GM23338 (cell line): ENCODE results near the gene FIBP. TPM values are rescaled to one million over a fixed set of nuclear protein-coding genes. Genes with fewer than 3 reads are reported as not detected.

Source experiments
- ATAC-seq: fragments of 200-7000 bp; cut with Tn5 transposase; 3 replicates; pipeline ENCODE4 v1.9.1; 2020
- DNase-seq: peaks from one replicate; pipeline ENCODE4 v3.0.0-alpha.2; 2015; ENCODE audit warnings: low spot score
- H2AFZ ChIP-seq: fragments of 200-600 bp; sonication (generic); 2 replicates; pipeline ENCODE4 v1.8.0; 2016; ENCODE audit warnings: antibody characterized with exemption, mild to moderate bottlenecking, moderate library complexity
- H3F3A ChIP-seq: fragments of 200-600 bp; sonication (generic); replicated peaks from 2 replicates; pipeline ENCODE4 v1.8.0; 2017; ENCODE audit warnings: antibody characterized with exemption, mixed run types, low read depth
- H3K27ac ChIP-seq: fragments of 200-600 bp; sonication (generic); 2 replicates; pipeline ENCODE4 v1.6.1; 2016; ENCODE audit warnings: low read depth
- H3K27me3 ChIP-seq: fragments of 200-600 bp; sonication (generic); 2 replicates; pipeline ENCODE4 v1.8.0; 2016; ENCODE audit warnings: mild to moderate bottlenecking, mixed run types, moderate library complexity; ENCODE audit not compliant: insufficient read depth
- H3K36me3 ChIP-seq: fragments of 200-600 bp; sonication (generic); 2 replicates; pipeline ENCODE4 v1.8.0; 2016; ENCODE audit warnings: mild to moderate bottlenecking; ENCODE audit not compliant: insufficient read depth
- H3K4me1 ChIP-seq: fragments of 200-600 bp; sonication (generic); 2 replicates; pipeline ENCODE4 v1.8.0; 2016; ENCODE audit warnings: mild to moderate bottlenecking, moderate library complexity; ENCODE audit not compliant: insufficient read depth
- H3K4me2 ChIP-seq: fragments of 200-600 bp; sonication (generic); 2 replicates; pipeline ENCODE4 v1.7.1; 2017; ENCODE audit warnings: mixed run types
- H3K4me3 ChIP-seq: fragments of 200-600 bp; sonication (generic); 2 replicates; pipeline ENCODE4 v1.6.1; 2016; ENCODE audit warnings: mixed run types
- H3K79me2 ChIP-seq: fragments of 200-600 bp; sonication (generic); replicated peaks from 2 replicates; pipeline ENCODE4 v1.8.0; 2017; ENCODE audit warnings: mild to moderate bottlenecking; ENCODE audit not compliant: insufficient read depth
- H3K9me2 ChIP-seq: fragments of 200-600 bp; sonication (generic); 2 replicates; pipeline ENCODE4 v1.8.0; 2017; ENCODE audit not compliant: insufficient read depth
- H4K20me1 ChIP-seq: fragments of 200-600 bp; sonication (generic); replicated peaks from 2 replicates; pipeline ENCODE4 v1.8.0; 2017; ENCODE audit warnings: mild to moderate bottlenecking; ENCODE audit not compliant: insufficient read depth
- H3K27ac Mint-ChIP-seq: 2 replicates; pipeline ENCODE4 v1.8.0; 2020; ENCODE audit warnings: inconsistent platforms, mild to moderate bottlenecking, moderate library complexity, mixed read lengths
- H3K27me3 Mint-ChIP-seq: 3 replicates; pipeline ENCODE4 v1.8.0; 2022; ENCODE audit warnings: low read depth, mild to moderate bottlenecking, moderate library complexity, mixed read lengths, inconsistent platforms; ENCODE audit not compliant: insufficient read depth, poor library complexity
- H3K36me3 Mint-ChIP-seq: 3 replicates; pipeline ENCODE4 v1.8.0; 2021; ENCODE audit warnings: low read depth, mild to moderate bottlenecking, inconsistent platforms, moderate library complexity, mixed read lengths
- H3K4me1 Mint-ChIP-seq: 3 replicates; pipeline ENCODE4 v1.8.0; 2020; ENCODE audit warnings: mild to moderate bottlenecking, inconsistent platforms, mixed read lengths
- H3K4me3 Mint-ChIP-seq: 3 replicates; pipeline ENCODE4 v1.8.0; 2021; ENCODE audit warnings: moderate library complexity, mild to moderate bottlenecking, inconsistent platforms, mixed read lengths
- H3K9me3 Mint-ChIP-seq: 3 replicates; pipeline ENCODE4 v1.8.0; 2020; ENCODE audit warnings: moderate library complexity, mild to moderate bottlenecking, inconsistent platforms, mixed read lengths
- CREB1 ChIP-seq: fragments of 250-450 bp; sonication (Bioruptor Pico); IDR thresholded peaks from 2 replicates; pipeline ENCODE4 v1.5.0; 2020; ENCODE audit warnings: low read depth, mild to moderate bottlenecking, moderate library complexity
- EZH2 ChIP-seq: fragments of 200-600 bp; sonication (generic); IDR thresholded peaks from one replicate; pipeline ENCODE4 v1.8.0; 2017; ENCODE audit warnings: antibody characterized with exemption, mild to moderate bottlenecking, low read depth; ENCODE audit not compliant: unreplicated experiment
- EZH2phosphoT487 ChIP-seq: fragments of 200-600 bp; sonication (generic); IDR thresholded peaks from one replicate; pipeline ENCODE4 v1.8.1; 2018; ENCODE audit warnings: antibody characterized with exemption; ENCODE audit not compliant: unreplicated experiment
- JUNB ChIP-seq: IDR thresholded peaks from one replicate; pipeline ENCODE4 v1.6.1; 2016; ENCODE audit warnings: antibody characterized with exemption; ENCODE audit not compliant: unreplicated experiment
- NANOG ChIP-seq: IDR thresholded peaks from 2 replicates; pipeline ENCODE4 v1.6.1; 2016; ENCODE audit warnings: antibody characterized with exemption, borderline replicate concordance
- POLR2AphosphoS5 ChIP-seq: IDR thresholded peaks from 2 replicates; pipeline ENCODE4 v1.6.1; 2016; ENCODE audit warnings: antibody characterized with exemption, low read depth
- STAT1 ChIP-seq: IDR thresholded peaks from one replicate; pipeline ENCODE4 v1.6.1; 2016; ENCODE audit warnings: antibody characterized with exemption; ENCODE audit not compliant: unreplicated experiment
- ZNF114 ChIP-seq: fragments of 250-450 bp; sonication (Bioruptor Pico); IDR thresholded peaks from 2 replicates; pipeline ENCODE4 v1.5.0; 2020; ENCODE audit warnings: mild to moderate bottlenecking, moderate library complexity
- ZNF331 ChIP-seq: fragments of 250-450 bp; sonication (Bioruptor Pico); IDR thresholded peaks from 2 replicates; pipeline ENCODE4 v1.5.0; 2020; ENCODE audit warnings: low read depth, mild to moderate bottlenecking, moderate library complexity
- polyA plus RNA-seq: library from polyadenylated mRNA; unstranded; fragments of >200 nt; fragmentation: Nextera tagmentation; extraction: Ambion mirVana; gene quantifications from 2 replicates; pipeline ENCODE4 v1.2.1, GENCODE V29; 2016
- total RNA-seq: library from RNA; depleted of rRNA; stranded (reverse); fragments of >200 nt; shearing (Covaris generic); gene quantifications from 2 replicates; pipeline ENCODE4 v1.2.3, GENCODE V29; 2014
- TF ChIP-seq, protein P1 (sequence below): fragments of 250-450 bp; sonication (Bioruptor Pico); IDR thresholded peaks from 2 replicates; pipeline ENCODE4 v1.5.0; 2020; ENCODE audit warnings: mild to moderate bottlenecking, moderate library complexity
- TF ChIP-seq, protein P2 (sequence below): IDR thresholded peaks from 2 replicates; pipeline ENCODE4 v1.6.1; 2016; ENCODE audit warnings: antibody characterized with exemption
- TF ChIP-seq, protein P3 (sequence below): IDR thresholded peaks from one replicate; pipeline ENCODE4 v1.6.1; 2018; ENCODE audit warnings: antibody characterized with exemption; ENCODE audit not compliant: unreplicated experiment
- TF ChIP-seq, protein P4 (sequence below), 2 experiments: fragments of 200-600 bp in 1 of 2; sonication (generic) in 1 of 2; conservative IDR thresholded peaks; 2 replicates each; pipeline versions ENCODE4 v1.5.1 to v1.6.1; 2016 to 2017; ENCODE audit warnings: antibody characterized with exemption in 2 of 2, low read depth in 2 of 2, mild to moderate bottlenecking in 2 of 2, moderate library complexity in 1 of 2

The FIBP gene
- total and polyA plus RNA-seq, 2 experiments from 2014 or later = 79.0 to 102 TPM

DNA sequence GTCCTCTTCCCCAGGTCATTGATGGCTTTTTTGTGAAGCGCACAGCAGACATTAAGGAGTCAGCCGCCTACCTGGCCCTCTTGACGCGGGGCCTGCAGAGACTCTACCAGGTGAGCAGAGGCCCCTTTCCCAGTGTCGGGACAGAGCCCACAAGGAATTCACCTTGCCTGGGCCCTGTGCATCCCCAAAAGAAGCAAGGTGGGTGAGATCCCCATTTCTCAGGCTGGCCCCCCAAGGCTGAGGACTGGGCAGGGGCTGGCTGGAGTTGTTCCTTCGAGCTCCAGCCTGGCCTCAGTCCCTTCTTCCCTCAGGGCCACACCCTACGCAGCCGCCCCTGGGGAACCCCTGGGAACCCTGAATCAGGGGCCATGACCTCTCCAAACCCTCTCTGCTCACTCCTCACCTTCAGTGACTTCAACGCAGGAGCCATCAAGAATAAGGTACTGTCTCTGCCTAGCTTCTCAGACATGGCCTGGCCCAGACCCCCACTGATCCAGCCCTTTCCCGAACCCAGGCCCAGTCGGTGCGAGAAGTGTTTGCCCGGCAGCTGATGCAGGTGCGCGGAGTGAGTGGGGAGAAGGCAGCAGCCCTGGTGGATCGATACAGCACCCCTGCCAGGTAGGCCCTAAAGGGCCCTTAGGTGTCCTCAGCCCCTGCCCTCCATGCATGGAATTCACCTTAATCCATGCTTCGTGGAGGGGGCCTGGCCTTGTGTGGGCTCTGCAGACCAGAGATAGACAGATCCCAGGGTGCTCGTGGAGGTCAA lies 23.4 kb downstream of the FIBP start:
- no peak overlapping the region for H3K4me3 ChIP-seq
- peaks cover 27% of the 10 kb centered on the region for H3F3A ChIP-seq
- Mint-ChIP-seq H3K27ac (no peak overlapping the region), H3K4me3 (no peak overlapping the region), H3K36me3 (peaks cover 39% of the 10 kb centered on the region), H3K4me1 (peaks cover 16% of the 10 kb centered on the region), H3K9me3 (peaks cover 2% of the 10 kb centered on the region; the same call in 2 of the 3 replicates), H3K27me3 (peaks cover 33% of the 10 kb centered on the region)
- H4K20me1 ChIP-seq = peaks cover 6% of the 10 kb centered on the region; the same call in 1 of the 2 replicates
- peaks cover 4% of the 10 kb centered on the region; the same call in 1 of the 2 replicates for H3K36me3 ChIP-seq
- ATAC-seq = no peak
- H3K27me3 ChIP-seq = peaks cover 13% of the 10 kb centered on the region; the same call in 1 of the 2 replicates
- H3K4me2 ChIP-seq = no peak overlapping the region
- H3K27ac ChIP-seq = no peak overlapping the region
- peaks cover 8% of the 10 kb centered on the region; the same call in 1 of the 2 replicates for H3K4me1 ChIP-seq
- DNase-seq = no peak
- no peak overlapping the region for H2AFZ ChIP-seq
- peaks cover 11% of the 10 kb centered on the region for H3K79me2 ChIP-seq
- no peaks in the 10 kb centered on the region for H3K9me2 ChIP-seq
- no peak for TF ChIP-seq ZNF331 (CRISPR knock-in tag)
- no peak for TF ChIP-seq ZNF114 (CRISPR knock-in tag)
- TF ChIP-seq STAT1 = no peak
- no peak for TF ChIP-seq JUNB
- TF ChIP-seq, protein P1, sequence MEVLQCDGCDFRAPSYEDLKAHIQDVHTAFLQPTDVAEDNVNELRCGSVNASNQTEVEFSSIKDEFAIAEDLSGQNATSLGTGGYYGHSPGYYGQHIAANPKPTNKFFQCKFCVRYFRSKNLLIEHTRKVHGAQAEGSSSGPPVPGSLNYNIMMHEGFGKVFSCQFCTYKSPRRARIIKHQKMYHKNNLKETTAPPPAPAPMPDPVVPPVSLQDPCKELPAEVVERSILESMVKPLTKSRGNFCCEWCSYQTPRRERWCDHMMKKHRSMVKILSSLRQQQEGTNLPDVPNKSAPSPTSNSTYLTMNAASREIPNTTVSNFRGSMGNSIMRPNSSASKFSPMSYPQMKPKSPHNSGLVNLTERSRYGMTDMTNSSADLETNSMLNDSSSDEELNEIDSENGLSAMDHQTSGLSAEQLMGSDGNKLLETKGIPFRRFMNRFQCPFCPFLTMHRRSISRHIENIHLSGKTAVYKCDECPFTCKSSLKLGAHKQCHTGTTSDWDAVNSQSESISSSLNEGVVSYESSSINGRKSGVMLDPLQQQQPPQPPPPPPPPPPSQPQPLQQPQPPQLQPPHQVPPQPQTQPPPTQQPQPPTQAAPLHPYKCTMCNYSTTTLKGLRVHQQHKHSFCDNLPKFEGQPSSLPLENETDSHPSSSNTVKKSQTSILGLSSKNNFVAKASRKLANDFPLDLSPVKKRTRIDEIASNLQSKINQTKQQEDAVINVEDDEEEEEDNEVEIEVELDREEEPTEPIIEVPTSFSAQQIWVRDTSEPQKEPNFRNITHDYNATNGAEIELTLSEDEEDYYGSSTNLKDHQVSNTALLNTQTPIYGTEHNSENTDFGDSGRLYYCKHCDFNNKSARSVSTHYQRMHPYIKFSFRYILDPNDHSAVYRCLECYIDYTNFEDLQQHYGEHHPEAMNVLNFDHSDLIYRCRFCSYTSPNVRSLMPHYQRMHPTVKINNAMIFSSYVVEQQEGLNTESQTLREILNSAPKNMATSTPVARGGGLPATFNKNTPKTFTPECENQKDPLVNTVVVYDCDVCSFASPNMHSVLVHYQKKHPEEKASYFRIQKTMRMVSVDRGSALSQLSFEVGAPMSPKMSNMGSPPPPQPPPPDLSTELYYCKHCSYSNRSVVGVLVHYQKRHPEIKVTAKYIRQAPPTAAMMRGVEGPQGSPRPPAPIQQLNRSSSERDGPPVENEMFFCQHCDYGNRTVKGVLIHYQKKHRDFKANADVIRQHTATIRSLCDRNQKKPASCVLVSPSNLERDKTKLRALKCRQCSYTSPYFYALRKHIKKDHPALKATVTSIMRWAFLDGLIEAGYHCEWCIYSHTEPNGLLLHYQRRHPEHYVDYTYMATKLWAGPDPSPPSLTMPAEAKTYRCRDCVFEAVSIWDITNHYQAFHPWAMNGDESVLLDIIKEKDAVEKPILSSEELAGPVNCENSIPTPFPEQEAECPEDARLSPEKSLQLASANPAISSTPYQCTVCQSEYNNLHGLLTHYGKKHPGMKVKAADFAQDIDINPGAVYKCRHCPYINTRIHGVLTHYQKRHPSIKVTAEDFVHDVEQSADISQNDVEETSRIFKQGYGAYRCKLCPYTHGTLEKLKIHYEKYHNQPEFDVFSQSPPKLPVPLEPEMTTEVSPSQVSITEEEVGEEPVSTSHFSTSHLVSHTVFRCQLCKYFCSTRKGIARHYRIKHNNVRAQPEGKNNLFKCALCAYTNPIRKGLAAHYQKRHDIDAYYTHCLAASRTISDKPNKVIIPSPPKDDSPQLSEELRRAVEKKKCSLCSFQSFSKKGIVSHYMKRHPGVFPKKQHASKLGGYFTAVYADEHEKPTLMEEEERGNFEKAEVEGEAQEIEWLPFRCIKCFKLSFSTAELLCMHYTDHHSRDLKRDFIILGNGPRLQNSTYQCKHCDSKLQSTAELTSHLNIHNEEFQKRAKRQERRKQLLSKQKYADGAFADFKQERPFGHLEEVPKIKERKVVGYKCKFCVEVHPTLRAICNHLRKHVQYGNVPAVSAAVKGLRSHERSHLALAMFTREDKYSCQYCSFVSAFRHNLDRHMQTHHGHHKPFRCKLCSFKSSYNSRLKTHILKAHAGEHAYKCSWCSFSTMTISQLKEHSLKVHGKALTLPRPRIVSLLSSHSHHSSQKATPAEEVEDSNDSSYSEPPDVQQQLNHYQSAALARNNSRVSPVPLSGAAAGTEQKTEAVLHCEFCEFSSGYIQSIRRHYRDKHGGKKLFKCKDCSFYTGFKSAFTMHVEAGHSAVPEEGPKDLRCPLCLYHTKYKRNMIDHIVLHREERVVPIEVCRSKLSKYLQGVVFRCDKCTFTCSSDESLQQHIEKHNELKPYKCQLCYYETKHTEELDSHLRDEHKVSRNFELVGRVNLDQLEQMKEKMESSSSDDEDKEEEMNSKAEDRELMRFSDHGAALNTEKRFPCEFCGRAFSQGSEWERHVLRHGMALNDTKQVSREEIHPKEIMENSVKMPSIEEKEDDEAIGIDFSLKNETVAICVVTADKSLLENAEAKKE (CRISPR knock-in tag) = no peak
- TF ChIP-seq, protein P2, sequence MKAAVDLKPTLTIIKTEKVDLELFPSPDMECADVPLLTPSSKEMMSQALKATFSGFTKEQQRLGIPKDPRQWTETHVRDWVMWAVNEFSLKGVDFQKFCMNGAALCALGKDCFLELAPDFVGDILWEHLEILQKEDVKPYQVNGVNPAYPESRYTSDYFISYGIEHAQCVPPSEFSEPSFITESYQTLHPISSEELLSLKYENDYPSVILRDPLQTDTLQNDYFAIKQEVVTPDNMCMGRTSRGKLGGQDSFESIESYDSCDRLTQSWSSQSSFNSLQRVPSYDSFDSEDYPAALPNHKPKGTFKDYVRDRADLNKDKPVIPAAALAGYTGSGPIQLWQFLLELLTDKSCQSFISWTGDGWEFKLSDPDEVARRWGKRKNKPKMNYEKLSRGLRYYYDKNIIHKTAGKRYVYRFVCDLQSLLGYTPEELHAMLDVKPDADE = no peak
- TF ChIP-seq, protein P3, sequence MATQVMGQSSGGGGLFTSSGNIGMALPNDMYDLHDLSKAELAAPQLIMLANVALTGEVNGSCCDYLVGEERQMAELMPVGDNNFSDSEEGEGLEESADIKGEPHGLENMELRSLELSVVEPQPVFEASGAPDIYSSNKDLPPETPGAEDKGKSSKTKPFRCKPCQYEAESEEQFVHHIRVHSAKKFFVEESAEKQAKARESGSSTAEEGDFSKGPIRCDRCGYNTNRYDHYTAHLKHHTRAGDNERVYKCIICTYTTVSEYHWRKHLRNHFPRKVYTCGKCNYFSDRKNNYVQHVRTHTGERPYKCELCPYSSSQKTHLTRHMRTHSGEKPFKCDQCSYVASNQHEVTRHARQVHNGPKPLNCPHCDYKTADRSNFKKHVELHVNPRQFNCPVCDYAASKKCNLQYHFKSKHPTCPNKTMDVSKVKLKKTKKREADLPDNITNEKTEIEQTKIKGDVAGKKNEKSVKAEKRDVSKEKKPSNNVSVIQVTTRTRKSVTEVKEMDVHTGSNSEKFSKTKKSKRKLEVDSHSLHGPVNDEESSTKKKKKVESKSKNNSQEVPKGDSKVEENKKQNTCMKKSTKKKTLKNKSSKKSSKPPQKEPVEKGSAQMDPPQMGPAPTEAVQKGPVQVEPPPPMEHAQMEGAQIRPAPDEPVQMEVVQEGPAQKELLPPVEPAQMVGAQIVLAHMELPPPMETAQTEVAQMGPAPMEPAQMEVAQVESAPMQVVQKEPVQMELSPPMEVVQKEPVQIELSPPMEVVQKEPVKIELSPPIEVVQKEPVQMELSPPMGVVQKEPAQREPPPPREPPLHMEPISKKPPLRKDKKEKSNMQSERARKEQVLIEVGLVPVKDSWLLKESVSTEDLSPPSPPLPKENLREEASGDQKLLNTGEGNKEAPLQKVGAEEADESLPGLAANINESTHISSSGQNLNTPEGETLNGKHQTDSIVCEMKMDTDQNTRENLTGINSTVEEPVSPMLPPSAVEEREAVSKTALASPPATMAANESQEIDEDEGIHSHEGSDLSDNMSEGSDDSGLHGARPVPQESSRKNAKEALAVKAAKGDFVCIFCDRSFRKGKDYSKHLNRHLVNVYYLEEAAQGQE = no peak
- no peak for TF ChIP-seq NANOG
- TF ChIP-seq EZH2 = no peak
- no peak for TF ChIP-seq POLR2AphosphoS5
- TF ChIP-seq, protein P4, sequence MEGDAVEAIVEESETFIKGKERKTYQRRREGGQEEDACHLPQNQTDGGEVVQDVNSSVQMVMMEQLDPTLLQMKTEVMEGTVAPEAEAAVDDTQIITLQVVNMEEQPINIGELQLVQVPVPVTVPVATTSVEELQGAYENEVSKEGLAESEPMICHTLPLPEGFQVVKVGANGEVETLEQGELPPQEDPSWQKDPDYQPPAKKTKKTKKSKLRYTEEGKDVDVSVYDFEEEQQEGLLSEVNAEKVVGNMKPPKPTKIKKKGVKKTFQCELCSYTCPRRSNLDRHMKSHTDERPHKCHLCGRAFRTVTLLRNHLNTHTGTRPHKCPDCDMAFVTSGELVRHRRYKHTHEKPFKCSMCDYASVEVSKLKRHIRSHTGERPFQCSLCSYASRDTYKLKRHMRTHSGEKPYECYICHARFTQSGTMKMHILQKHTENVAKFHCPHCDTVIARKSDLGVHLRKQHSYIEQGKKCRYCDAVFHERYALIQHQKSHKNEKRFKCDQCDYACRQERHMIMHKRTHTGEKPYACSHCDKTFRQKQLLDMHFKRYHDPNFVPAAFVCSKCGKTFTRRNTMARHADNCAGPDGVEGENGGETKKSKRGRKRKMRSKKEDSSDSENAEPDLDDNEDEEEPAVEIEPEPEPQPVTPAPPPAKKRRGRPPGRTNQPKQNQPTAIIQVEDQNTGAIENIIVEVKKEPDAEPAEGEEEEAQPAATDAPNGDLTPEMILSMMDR (conservative IDR thresholded peaks at IDR 0.05; ENCODE audit: low read depth in 2 of 2) = no peak
- no peak for TF ChIP-seq EZH2phosphoT487
- TF ChIP-seq CREB1 (CRISPR knock-in tag) = no peak
